ENCODE measurements around the gene MROH2B. TPM values are rescaled to one million over a fixed set of nuclear protein-coding genes. Genes with fewer than 3 reads are reported as not detected.

Gene MROH2B
- not detected in 2 replicates for total RNA-seq
- total RNA-seq (2013) = not detected
- polyA plus RNA-seq = not detected in 2 replicates
- polyA minus RNA-seq = not detected in 2 replicates

DNA sequence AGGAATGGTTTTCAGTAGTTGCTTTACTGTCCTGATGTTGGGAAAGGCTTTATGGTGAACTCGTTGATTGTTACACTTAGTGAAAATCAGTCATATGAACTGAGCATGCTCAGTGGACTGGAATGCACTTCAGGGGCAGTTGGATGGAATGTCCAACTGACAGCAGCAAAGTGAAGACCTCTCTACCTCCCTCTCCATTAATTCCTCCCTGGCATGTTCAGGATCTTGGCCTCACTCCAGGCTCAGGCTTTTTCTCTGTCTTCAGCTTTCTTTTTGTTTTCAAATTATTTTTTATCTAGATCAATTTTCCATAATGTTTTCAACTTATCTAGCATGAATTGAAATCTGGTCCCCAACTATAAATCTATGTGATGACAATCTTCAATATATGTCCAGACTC is at the start of gene MROH2B:
TSS of gene MROH2B (minus strand) at position 101 of the 400 bp plus-strand sequence. CDS start 490 bp downstream, outside the sequence.
- H3K4me1 Mint-ChIP-seq = no peaks in the 10 kb centered on the region
- H3K4me3 ChIP-seq (ENCODE audit: control extremely low read depth in 1 of 5, extremely low read depth in 1 of 5, insufficient read depth in 1 of 5, low read depth in 2 of 5, low read length in 4 of 5) = no peak within 1 kb of the TSS
- no peak within 1 kb of the TSS for H3K9ac ChIP-seq (ENCODE audit: low read length)
- TF ChIP-seq EZH2 (IDR thresholded peaks at IDR 0.05; ENCODE audit: borderline replicate concordance, insufficient read depth, low read depth, low read length, poor library complexity, severe bottlenecking) = no peak
- TF ChIP-seq, protein P1, sequence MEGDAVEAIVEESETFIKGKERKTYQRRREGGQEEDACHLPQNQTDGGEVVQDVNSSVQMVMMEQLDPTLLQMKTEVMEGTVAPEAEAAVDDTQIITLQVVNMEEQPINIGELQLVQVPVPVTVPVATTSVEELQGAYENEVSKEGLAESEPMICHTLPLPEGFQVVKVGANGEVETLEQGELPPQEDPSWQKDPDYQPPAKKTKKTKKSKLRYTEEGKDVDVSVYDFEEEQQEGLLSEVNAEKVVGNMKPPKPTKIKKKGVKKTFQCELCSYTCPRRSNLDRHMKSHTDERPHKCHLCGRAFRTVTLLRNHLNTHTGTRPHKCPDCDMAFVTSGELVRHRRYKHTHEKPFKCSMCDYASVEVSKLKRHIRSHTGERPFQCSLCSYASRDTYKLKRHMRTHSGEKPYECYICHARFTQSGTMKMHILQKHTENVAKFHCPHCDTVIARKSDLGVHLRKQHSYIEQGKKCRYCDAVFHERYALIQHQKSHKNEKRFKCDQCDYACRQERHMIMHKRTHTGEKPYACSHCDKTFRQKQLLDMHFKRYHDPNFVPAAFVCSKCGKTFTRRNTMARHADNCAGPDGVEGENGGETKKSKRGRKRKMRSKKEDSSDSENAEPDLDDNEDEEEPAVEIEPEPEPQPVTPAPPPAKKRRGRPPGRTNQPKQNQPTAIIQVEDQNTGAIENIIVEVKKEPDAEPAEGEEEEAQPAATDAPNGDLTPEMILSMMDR (IDR thresholded peaks at IDR 0.05) = no peak
- H3K27ac Mint-ChIP-seq = no peak within 1 kb of the TSS
- intact Hi-C loops (cut with micrococcal nuclease) = no loop called here
- no peaks in the 10 kb centered on the region for H3K79me2 ChIP-seq (ENCODE audit: control insufficient read depth, insufficient read depth, low read length)
- no peaks in the 10 kb centered on the region for H3K9me3 ChIP-seq (ENCODE audit: control extremely low read depth in 1 of 3, control insufficient read depth in 2 of 3, insufficient read depth in 1 of 3, low read length in 2 of 3)
- no peaks in the 10 kb centered on the region for H4K20me1 ChIP-seq (ENCODE audit: control insufficient read depth, insufficient read depth, low read length, poor library complexity, severe bottlenecking)
- H3K9me3 Mint-ChIP-seq (ENCODE audit: insufficient read depth) = no peaks in the 10 kb centered on the region
- no peak within 1 kb of the TSS for H3K4me3 Mint-ChIP-seq
- no peak within 1 kb of the TSS for H2AFZ ChIP-seq (ENCODE audit: insufficient read depth, low read depth, low read length, poor library complexity, severe bottlenecking)
- no peaks in the 10 kb centered on the region for H3K27me3 ChIP-seq (replicated peaks in 1 of 4; ENCODE audit: control extremely low read depth in 1 of 4, control insufficient read depth in 3 of 4, insufficient read depth in 4 of 4, low read length in 3 of 4)
- H3K36me3 ChIP-seq (replicated peaks in 1 of 2; ENCODE audit: control extremely low read depth in 1 of 2, control insufficient read depth in 1 of 2, extremely low read depth in 1 of 2, insufficient read depth in 2 of 2, low read length in 1 of 2) = no peaks in the 10 kb centered on the region
- H3K4me1 ChIP-seq (ENCODE audit: control insufficient read depth in 2 of 2, insufficient read depth in 2 of 2, low read length in 2 of 2) = no peaks in the 10 kb centered on the region
- no peak within 1 kb of the TSS for H3K4me2 ChIP-seq (replicated peaks; ENCODE audit: low read depth, low read length, poor library complexity, severe bottlenecking)
- POLR2A ChIA-PET = no interaction called here
- no peak for ATAC-seq (ENCODE audit: low read depth)
- no peak within 1 kb of the TSS for H3K27ac ChIP-seq (ENCODE audit: low read length in 2 of 2)
- WGBS (ENCODE audit: insufficient coverage) = no CpG with 5 or more reads among the region's 1 CpG
- H3K27me3 Mint-ChIP-seq = no peaks in the 10 kb centered on the region
- CTCF ChIA-PET = no interaction called here
- no peak for DNase-seq

DNA sequence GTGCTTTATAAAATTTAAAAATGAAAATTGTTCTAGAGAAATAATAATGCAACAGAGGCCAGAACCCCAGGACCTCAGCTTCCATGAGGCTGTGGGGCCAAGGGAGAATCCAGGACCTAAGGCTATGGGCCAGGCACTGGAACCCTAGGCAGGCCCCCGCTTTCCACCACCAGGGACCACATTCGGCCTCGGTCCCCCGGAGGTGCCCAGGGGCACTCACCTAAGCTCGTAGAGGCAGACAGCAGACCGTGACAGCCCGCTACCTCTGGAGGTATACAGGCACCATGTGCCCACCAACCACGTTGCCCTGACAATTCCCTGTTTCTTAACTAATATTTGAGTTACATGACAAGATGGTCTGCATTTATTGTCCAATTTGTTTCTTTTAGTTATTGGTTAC is 49.5 kb upstream of the MROH2B start:
- Mint-ChIP-seq H3K4me1 (no peaks in the 10 kb centered on the region), H3K27me3 (no peaks in the 10 kb centered on the region), H3K9me3 (ENCODE audit: insufficient read depth) (no peaks in the 10 kb centered on the region), H3K4me3 (no peak overlapping the region), H3K27ac (no peak overlapping the region)
- TF ChIP-seq EZH2 (IDR thresholded peaks at IDR 0.05; ENCODE audit: borderline replicate concordance, insufficient read depth, low read depth, low read length, poor library complexity, severe bottlenecking) = no peak
- TF ChIP-seq, protein P1 (IDR thresholded peaks at IDR 0.05) = no peak
- H3K4me2 ChIP-seq (replicated peaks; ENCODE audit: low read depth, low read length, poor library complexity, severe bottlenecking) = no peak overlapping the region
- no peaks in the 10 kb centered on the region for H3K79me2 ChIP-seq (ENCODE audit: control insufficient read depth, insufficient read depth, low read length)
- DNase-seq = no peak
- intact Hi-C loops (cut with micrococcal nuclease) = no loop called here
- no peak overlapping the region for H3K27ac ChIP-seq (ENCODE audit: low read length in 2 of 2)
- no peak overlapping the region for H2AFZ ChIP-seq (ENCODE audit: insufficient read depth, low read depth, low read length, poor library complexity, severe bottlenecking)
- H3K4me1 ChIP-seq (ENCODE audit: control insufficient read depth in 2 of 2, insufficient read depth in 2 of 2, low read length in 2 of 2) = no peaks in the 10 kb centered on the region
- 82% methylated on average over 6 of the region's 8 CpGs for WGBS (ENCODE audit: insufficient coverage)
- H3K9ac ChIP-seq (ENCODE audit: low read length) = no peak overlapping the region
- no peaks in the 10 kb centered on the region for H3K27me3 ChIP-seq (replicated peaks in 1 of 4; ENCODE audit: control extremely low read depth in 1 of 4, control insufficient read depth in 3 of 4, insufficient read depth in 4 of 4, low read length in 3 of 4)
- H3K4me3 ChIP-seq (ENCODE audit: control extremely low read depth in 1 of 5, extremely low read depth in 1 of 5, insufficient read depth in 1 of 5, low read depth in 2 of 5, low read length in 4 of 5) = no peak overlapping the region
- ATAC-seq (ENCODE audit: low read depth) = no peak
- no peaks in the 10 kb centered on the region for H3K36me3 ChIP-seq (replicated peaks in 1 of 2; ENCODE audit: control extremely low read depth in 1 of 2, control insufficient read depth in 1 of 2, extremely low read depth in 1 of 2, insufficient read depth in 2 of 2, low read length in 1 of 2)
- ChIA-PET POLR2A (no interaction called here), CTCF (no interaction called here)
- H4K20me1 ChIP-seq (ENCODE audit: control insufficient read depth, insufficient read depth, low read length, poor library complexity, severe bottlenecking) = no peaks in the 10 kb centered on the region
- peaks cover 0 to 3% (median 0%) of the 10 kb centered on the region in 3 donors for H3K9me3 ChIP-seq (ENCODE audit: control extremely low read depth in 1 of 3, control insufficient read depth in 2 of 3, insufficient read depth in 1 of 3, low read length in 2 of 3)
